Measurements from ENCODE around the gene ACSF3.

Gene ACSF3

DNA sequence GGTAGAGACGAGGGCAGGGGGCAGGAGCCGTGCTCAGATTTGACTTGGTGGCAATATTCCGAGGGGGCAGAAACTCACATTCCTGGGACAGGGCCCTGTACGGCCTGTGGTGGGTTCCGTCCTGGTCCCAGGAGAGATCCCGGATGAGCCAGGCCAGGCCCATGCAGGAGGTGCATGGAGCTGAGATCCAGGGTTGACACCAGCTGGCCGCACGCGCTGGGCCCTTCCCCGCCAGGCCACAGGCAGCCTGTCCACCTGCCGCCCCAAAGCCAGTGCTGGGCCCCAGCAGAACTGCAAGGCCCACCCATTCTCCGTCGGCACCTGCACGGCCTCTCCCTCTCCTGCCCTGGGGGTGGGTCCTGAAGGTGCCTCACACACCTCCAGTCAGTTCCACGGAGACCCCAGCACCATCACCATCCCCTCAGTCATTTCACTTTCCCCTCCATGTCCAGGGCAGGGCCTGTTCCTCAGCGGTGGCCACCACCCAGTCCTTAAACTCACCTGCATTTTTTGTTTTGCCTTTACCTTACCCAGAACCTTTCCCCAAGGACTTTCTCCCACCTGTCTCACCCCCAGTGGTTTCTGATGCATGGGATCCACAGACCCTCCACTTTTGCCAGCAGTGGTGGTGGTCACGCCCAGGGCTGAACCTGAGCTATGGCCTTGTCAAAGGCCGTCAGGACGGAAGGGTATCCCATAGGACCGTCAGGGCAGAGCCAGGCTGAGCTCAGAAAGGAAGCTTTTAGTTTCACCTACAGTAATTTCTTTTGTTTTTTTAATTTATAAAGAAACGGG is 52.8 kb downstream of the ACSF3 start:
- DNase-seq: no peak

GRCh38 chr16:89147085-89147817 is 53.6 kb downstream of the ACSF3 start:
- no peak for DNase-seq

DNA sequence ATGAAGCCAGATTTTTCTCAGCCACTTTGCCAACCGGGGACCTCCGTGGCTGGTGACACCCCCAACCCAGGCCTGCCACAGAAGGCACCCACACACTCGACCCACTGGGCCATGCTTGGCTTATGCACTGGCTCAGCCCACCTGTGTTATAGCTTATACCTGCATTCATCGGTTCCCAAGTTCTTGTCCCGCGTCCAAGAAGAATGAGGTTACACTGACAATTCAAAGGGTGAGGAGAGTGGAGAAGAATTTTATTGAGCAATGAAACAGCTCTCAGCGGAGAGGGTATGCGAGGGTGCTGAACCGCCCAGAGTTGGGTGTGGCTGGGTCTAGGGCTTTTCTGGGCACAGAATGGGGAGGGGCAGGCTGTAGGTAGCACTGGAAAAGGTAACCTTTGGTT is 55.7 kb downstream of the ACSF3 start:
- no peak for DNase-seq

- no peak for DNase-seq
Observed at GRCh38 chr16:89150090-89150835, 56.6 kb downstream of the ACSF3 start.

DNA sequence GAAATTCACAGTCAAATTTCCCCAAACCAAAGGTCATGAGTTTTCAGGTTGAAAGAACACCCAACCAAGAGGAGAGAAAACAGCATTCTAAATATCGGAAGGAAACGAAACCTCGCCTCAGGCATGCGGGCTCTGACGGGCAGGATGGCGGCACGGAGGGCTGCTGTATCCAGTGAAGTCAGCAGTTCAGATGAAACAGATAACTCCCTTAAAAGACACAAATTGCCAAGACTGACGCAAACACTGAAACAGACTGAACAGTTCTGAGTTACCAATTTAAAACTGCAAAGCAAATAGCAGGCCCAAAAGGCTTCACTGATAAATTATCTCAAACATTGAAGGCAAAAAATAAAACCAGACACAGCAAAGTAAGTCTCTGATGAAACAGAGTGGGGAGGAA is 57.3 kb downstream of the ACSF3 start:
- DNase-seq: no peak

DNA sequence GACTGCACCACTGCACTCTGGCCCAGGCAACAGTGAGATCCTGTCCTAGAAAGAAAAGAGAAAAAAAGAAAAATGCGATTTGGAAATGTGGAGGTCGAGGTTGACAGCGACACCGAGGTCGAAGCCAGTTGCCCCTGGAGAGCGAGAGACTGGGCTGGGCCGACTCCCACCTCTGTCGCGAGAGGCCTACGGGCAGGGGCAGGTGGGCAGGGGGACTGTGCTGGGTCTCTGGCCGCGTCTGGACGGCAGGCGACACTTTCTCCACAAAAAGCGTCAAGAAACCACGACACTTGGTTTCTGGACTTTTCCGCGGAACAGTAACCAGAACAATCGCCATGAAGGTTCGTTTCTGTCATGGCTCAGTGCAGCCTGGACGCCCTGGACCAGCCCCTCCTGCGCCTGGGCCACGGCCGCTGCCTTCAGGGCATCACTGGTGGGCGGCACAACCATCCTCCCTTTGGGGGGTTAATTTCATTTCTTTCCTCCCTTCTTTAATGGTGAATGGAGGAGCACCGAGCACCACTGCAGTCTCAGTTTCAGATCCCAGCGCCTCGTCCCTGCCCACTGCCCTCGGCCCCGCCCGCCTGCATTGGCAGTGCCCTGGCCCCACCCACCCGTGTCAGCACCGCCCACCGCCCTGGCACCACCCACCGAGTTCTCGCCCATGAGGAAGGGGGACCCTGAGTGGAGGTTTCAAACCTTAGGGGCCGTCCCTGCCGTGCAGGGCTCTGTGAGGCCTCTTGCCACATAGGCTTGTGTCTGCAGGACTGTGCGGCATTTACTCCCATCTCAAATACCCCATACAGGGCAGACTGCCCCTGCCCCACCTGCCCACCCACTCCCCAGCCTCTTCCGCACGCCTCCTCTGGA is 59.4 kb downstream of the ACSF3 start:
- no peak for DNase-seq

GRCh38 chr16:89153848-89154271 is 60.2 kb downstream of the ACSF3 start:
- no peak for DNase-seq

- no peak for DNase-seq
Observed at GRCh38 chr16:89154390-89155183, 60.9 kb downstream of the ACSF3 start.

- no peak for DNase-seq
Observed at GRCh38 chr16:89155184-89155679, 61.6 kb downstream of the ACSF3 start.

GRCh38 chr16:89155851-89156739 is 62.4 kb downstream of the ACSF3 start:
- DNase-seq: no peak

- DNase-seq: no peak
Observed at GRCh38 chr16:89156740-89157645, 63.3 kb downstream of the ACSF3 start.

- DNase-seq: no peak
Observed at GRCh38 chr16:89157778-89158177, 64.1 kb downstream of the ACSF3 start.

DNA sequence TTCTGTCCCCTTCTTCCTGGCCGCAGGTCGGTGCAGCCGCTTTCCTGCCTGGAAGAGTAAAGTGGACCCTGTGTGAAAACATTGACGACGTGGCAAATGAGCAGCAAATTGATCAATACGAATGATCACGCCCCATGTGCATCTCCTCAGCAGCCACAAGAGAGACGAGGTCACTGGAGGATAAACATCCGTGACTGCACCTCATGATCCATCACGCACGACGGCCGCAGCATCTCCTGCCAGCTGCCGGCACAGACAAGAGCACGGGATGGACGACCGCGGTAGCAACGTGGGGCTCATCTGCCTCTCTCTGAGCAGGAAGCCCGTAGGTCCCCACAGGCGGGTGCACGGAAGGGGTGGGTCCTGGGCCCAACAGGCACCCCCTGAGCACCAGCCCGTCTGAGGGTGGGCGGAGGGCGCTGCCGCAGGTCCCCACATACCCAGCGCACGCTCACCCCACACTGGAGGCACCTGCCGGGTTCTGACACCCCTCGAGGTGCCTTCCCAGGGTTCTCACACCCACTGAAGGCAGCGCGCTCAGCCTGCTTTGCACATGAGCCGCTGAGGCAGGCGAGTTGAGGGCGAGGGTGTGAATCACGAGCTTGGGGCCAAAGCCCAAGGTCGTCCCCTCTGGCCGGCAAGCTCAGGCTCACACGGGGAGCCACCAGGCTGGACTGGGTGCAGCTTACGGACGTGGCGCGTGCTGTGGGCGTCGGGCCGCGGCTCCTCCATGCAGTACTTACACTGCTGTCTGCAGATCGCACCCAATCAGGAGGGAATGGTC is 65.6 kb downstream of the ACSF3 start:
- DNase-seq: no peak

DNA sequence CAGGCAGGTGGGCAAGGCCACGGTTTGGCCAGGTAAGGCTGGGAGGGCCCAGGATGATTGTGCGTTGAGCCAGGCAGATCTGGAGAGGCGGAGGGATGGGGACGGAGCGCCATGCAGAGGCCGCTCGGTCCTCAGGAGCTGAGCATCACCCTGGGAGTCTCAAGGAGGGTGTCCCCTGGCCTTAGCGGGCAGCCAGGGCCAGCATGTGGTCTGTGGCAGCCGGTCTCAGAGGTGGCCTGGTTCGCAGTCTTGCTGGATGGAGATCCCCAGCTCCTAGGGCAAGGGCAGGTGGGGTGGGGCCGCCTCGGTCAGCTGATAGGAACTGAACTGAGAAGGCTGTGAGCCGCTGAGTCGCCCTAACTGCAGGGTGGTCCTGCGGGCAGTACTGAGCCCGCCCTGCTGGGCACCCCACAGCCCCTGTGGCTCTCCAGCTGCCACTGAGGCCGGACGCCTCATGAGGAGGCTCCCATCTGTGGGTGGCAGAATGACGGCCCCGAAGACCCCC is 66.2 kb downstream of the ACSF3 start:
- DNase-seq: no peak

DNA sequence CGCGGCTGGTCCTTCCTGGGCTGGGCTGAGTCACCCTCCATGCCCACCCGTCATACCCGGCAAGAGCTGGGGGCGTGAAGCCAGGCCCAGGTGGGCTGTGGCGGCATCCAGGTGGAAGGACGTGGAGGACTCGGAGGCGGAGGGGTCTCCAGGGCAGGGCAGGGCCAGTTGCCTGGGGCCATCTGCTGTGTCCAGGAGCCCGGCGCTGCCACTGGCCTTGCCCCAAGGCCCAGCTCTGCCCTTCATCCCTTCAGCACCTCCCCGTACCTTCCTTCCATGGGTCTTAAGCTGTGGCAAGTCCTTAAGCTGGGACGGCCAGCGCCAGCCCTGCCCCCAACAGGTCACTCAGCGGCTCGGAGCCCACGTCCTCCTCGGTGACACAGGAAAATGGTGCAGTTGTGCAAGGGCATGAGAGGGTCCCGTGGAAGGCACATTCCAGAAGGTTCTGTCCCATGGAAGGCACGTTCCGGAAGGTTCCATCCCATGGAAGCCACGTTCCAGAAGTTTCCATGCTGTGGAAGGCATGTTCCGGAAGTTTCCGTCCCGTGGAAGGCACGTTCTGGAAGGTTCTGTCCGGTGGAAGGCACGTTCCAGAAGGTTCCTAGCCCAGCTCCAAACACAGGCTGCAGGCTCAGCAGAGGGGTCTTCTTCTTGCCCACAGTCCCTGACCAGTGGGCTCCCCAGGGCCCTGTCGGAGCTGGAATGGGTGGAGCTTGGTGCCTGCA is 67.5 kb downstream of the ACSF3 start:
- DNase-seq: no peak

- no peak for DNase-seq
Observed at GRCh38 chr16:89161763-89162713, 68.4 kb downstream of the ACSF3 start.
